Stimulated activated CD8-positive, alpha-beta memory T cell treated with anti-CD3 and anti-CD28 coated beads, Interleukin-2, amount 100 ng/mL, for 1 hour (primary cell): ENCODE results near the gene SPTBN1.
"Not testable (repeated sequence)": the region's sequence is repeated elsewhere in the genome, so short reads cannot be mapped to it uniquely, and the experiment has no call there.

ENCODE experiments used
- DNase-seq, 2 donors: peaks; one replicate each; pipeline ENCODE4 v3.0.0-alpha.2; 2020; ENCODE audit warnings: low read depth in 2 of 2

SPTBN1 gene

GRCh38 chr2:54470266-54470938, 14.3 kb downstream of the SPTBN1 start:
- no peak for DNase-seq

- no peak for DNase-seq
Observed at GRCh38 chr2:54471221-54471711, 15.1 kb downstream of the SPTBN1 start.

- no peak for DNase-seq
Observed at GRCh38 chr2:54473851-54474250, 17.7 kb downstream of the SPTBN1 start.

GRCh38 chr2:54475285-54475684, 19.2 kb downstream of the SPTBN1 start:
- no peak for DNase-seq

GRCh38 chr2:54475919-54476318, 19.8 kb downstream of the SPTBN1 start:
- DNase-seq, result no peak

GRCh38 chr2:54476852-54477251, 20.7 kb downstream of the SPTBN1 start:
- DNase-seq, result no peak

GRCh38 chr2:54477896-54478295, 21.8 kb downstream of the SPTBN1 start:
- DNase-seq, result no peak

GRCh38 chr2:54478899-54479298, 22.8 kb downstream of the SPTBN1 start:
- DNase-seq, result no peak

GRCh38 chr2:54479424-54479823, 23.3 kb downstream of the SPTBN1 start:
- DNase-seq, result no peak

GRCh38 chr2:54480025-54480424, 23.9 kb downstream of the SPTBN1 start:
- no peak for DNase-seq

GRCh38 chr2:54481686-54482085, 25.6 kb downstream of the SPTBN1 start:
- no peak for DNase-seq

GRCh38 chr2:54482715-54483114, 26.6 kb downstream of the SPTBN1 start:
- no peak for DNase-seq

- DNase-seq, result no peak
Observed at GRCh38 chr2:54483426-54483825, 27.3 kb downstream of the SPTBN1 start.

GRCh38 chr2:54485756-54486155, 29.6 kb downstream of the SPTBN1 start:
- DNase-seq, result not testable (repeated sequence)

GRCh38 chr2:54486766-54487165, 30.6 kb downstream of the SPTBN1 start:
- no peak for DNase-seq

- no peak for DNase-seq
Observed at GRCh38 chr2:54490863-54491262, 34.7 kb downstream of the SPTBN1 start.

GRCh38 chr2:54492335-54492734, 36.2 kb downstream of the SPTBN1 start:
- no peak for DNase-seq

- no peak for DNase-seq
Observed at GRCh38 chr2:54494087-54494486, 38.0 kb downstream of the SPTBN1 start.

- no peak for DNase-seq
Observed at GRCh38 chr2:54496920-54497319, 40.8 kb downstream of the SPTBN1 start.

- no peak for DNase-seq
Observed at GRCh38 chr2:54497763-54498680, 41.9 kb downstream of the SPTBN1 start.

- no peak for DNase-seq
Observed at GRCh38 chr2:54499661-54500060, 43.5 kb downstream of the SPTBN1 start.

GRCh38 chr2:54500404-54501205, 44.5 kb downstream of the SPTBN1 start:
- no peak for DNase-seq
